Activated naive CD8-positive, alpha-beta T cell treated with anti-CD3 and anti-CD28 coated beads, Interleukin-2, amount 10 ng/mL, durations not matched to agents 7 days and 5 days (primary cell): ENCODE measurements around the gene SMTNL2. TPM values are rescaled to one million over a fixed set of nuclear protein-coding genes. Genes with fewer than 3 reads are reported as not detected.
"Not testable (repeated sequence)": the region's sequence is repeated elsewhere in the genome, so short reads cannot be mapped to it uniquely, and the experiment has no call there.

ENCODE experiments used
- ATAC-seq: fragments of 150-1000 bp; cut with Tn5 transposase; one replicate; pipeline ENCODE4 v1.10.0; 2021; ENCODE audit warnings: low read depth, moderate library complexity
- POLR2A ChIA-PET: fragments of 350-600 bp; sonication (Branson Sonifier 250); formaldehyde crosslinking; loops from one replicate; lab custom pipeline; 2021; ENCODE audit warnings: antibody characterized with exemption; lab: Charles Lee
- DNase-seq: peaks from one replicate; pipeline ENCODE4 v3.0.0; 2021
- H3K27ac Mint-ChIP-seq: one replicate; pipeline ENCODE4 v1.8.0; 2022; ENCODE audit warnings: mild to moderate bottlenecking, mixed read lengths
- H3K27me3 Mint-ChIP-seq: one replicate; pipeline ENCODE4 v1.8.0; 2022; ENCODE audit warnings: mild to moderate bottlenecking, moderate library complexity, mixed read lengths
- H3K36me3 Mint-ChIP-seq: one replicate; pipeline ENCODE4 v1.8.0; 2021; ENCODE audit warnings: mild to moderate bottlenecking, mixed read lengths
- H3K4me1 Mint-ChIP-seq: one replicate; pipeline ENCODE4 v1.8.0; 2021; ENCODE audit warnings: mixed read lengths
- H3K4me3 Mint-ChIP-seq: one replicate; pipeline ENCODE4 v1.8.0; 2022; ENCODE audit warnings: mild to moderate bottlenecking, moderate library complexity, mixed read lengths
- H3K9me3 Mint-ChIP-seq: one replicate; pipeline ENCODE4 v1.8.0; 2021; ENCODE audit warnings: mixed read lengths
- total RNA-seq, 2 experiments: library from RNA; stranded (reverse); gene quantifications; one replicate each; pipeline ENCODE4 v1.2.3, GENCODE V29; 2021

Gene SMTNL2
- total RNA-seq, 2 experiments from 2014 or later: not detected

DNA sequence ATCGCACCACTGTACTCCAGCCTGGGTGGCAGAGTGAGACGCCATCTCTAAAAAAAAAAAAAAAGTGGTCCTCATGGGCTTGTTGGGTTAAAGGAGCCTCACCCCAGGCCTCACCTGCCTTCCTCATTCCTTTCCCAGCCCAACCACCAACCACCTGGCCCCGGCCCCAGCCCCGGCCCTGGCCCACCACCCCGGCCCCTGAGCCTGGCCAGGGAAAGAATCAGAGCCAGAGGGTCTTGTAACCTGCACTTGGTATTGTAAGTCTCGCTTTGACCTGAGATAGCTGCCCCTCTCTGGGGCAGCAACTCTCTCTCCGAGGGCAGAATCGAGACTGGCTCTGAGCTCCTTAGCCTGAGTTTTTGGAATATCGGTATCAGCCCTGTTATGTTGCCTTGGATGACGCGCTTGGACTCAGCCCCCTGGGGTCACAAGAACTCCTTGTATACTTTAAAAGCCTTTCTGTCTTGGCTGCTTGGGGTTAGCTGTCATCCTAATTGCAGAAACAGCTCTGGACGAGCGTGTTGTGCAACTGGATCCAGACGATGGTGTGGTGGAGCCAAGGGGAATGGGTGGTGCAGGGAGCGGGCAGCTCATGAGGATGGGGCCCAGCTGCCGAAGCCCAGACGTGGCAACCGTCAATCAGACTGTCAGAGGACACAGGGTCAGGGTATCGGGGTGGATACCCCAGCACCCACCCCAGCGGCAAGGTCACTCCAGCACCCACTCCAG lies 14.6 kb downstream of the SMTNL2 start:
- DNase-seq (no peak), ATAC-seq (no peak)
- H3K27ac Mint-ChIP-seq: no peak overlapping the region
- peaks cover 3% of the 10 kb centered on the region for H3K4me1 Mint-ChIP-seq
- no peak overlapping the region for H3K4me3 Mint-ChIP-seq
- peaks cover 2% of the 10 kb centered on the region for H3K27me3 Mint-ChIP-seq
- H3K36me3 Mint-ChIP-seq: no peaks in the 10 kb centered on the region
- POLR2A ChIA-PET: no interaction called here
- H3K9me3 Mint-ChIP-seq: no peaks in the 10 kb centered on the region

DNA sequence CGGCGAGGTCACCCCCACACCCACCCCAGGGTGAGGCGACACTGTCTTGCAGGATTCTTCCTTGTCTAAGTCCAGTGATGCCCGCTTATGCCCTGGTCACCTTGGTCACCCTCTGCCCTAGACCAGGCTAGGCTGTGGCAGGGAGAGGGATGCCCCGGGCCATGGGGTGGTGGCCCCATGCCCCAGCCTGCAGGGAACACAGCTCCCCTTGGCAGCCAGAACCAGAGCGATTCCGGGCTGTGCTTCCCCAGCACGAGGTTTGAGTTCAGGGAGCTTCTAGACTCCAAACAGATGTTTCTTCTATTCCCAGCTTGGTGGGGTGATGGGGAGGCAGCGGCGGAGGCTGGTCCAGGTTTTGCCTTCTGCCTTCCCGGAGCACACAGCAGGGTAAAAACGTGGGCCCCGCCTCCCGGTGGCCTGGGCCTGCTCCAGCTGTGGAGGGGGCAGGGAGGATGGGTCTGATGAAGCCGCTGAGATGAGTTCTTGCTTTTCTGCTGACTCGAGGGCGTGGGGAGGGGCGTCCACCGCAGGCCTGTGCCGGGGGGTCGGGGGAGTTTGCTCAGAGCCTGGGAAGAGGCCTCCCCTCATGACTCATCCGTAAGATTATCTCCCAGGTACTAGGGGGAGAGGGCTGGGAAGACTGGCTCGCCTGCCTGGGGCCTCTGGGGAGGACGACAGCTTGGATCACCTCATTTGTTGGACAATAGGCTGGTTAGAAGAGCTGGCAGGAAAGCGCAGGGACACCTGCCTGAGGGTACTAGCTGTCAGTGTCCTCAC lies 15.4 kb downstream of the SMTNL2 start:
- ATAC-seq (no peak), DNase-seq (no peak)
- POLR2A ChIA-PET: no interaction called here
- peaks cover 3% of the 10 kb centered on the region for H3K4me1 Mint-ChIP-seq
- peaks cover 2% of the 10 kb centered on the region for H3K27me3 Mint-ChIP-seq
- H3K9me3 Mint-ChIP-seq: no peaks in the 10 kb centered on the region
- no peaks in the 10 kb centered on the region for H3K36me3 Mint-ChIP-seq
- no peak overlapping the region for H3K4me3 Mint-ChIP-seq
- no peak overlapping the region for H3K27ac Mint-ChIP-seq

DNA sequence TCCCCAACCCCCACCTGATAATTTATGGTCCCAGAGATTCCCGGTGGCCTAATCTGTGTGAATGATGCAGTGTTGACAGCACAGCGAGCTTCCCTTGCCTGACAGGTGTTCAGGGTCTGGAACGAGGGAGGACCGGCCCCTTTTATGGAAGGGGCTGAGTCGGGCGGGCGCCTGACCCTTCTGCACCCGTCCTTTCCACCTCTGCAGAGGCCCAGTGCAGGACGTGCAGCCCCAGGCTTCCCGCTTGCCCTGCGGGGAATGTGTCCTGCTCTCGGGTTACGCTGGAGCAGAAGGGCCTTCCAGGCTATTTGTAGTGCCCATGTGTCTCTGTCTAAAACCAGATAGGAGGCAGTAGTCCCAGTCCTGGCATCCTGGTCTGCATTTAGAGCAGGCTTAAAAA lies 16.2 kb downstream of the SMTNL2 start:
- Mint-ChIP-seq H3K27me3 (peaks cover 2% of the 10 kb centered on the region), H3K36me3 (no peaks in the 10 kb centered on the region), H3K9me3 (no peaks in the 10 kb centered on the region), H3K27ac (no peak overlapping the region), H3K4me1 (no peaks in the 10 kb centered on the region), H3K4me3 (no peak overlapping the region)
- ATAC-seq (no peak), DNase-seq (no peak)
- POLR2A ChIA-PET: no interaction called here

DNA sequence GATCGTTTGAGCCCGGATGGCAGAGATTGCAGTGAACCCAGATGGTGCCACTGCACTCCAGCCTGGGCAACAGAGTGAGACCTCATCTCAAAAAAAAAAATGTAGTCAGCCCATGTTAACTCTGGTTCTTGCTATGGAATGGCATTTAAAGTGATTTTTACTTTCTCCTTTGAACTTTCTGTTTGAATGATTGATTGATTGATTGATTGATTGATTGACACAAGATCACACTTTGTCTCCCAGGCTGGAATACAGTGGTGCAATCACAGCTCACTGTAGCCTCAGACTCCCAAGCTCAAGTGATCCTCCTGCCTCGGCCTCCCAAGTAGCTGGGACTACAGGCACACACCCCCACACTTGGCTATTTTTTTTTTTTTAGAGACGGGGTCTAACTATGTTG lies 17.0 kb downstream of the SMTNL2 start:
- no peaks in the 10 kb centered on the region for H3K9me3 Mint-ChIP-seq
- peaks cover 2% of the 10 kb centered on the region for H3K27me3 Mint-ChIP-seq
- no peaks in the 10 kb centered on the region for H3K4me1 Mint-ChIP-seq
- POLR2A ChIA-PET: interaction anchor here (0.7 kb wide), 1 partner anchor 649 kb away, joined by 3 read pairs; no protein-coding TSS in a partner anchor
- H3K4me3 Mint-ChIP-seq: no peak overlapping the region
- H3K27ac Mint-ChIP-seq: no peak overlapping the region
- H3K36me3 Mint-ChIP-seq: no peaks in the 10 kb centered on the region
- ATAC-seq (no peak), DNase-seq (no peak)

DNA sequence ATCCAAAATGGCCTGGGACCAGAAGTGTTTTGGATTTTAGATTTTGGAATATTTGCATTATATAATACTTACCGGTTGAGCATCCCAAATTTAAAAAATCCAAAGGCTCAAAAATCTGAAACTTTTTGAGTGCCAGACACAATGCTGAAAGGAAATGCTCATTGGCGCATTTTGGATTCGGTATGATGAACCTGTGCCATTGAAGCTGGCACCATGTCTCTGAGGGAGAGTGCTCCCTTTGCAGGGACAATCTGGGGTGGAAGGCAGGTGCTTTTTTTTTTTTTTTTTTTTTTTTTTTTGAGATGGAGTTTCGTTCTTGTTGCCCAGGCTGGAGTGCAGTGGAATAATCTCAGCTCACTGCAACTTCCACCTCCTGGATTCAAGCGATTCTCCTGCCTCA lies 17.7 kb downstream of the SMTNL2 start:
- Mint-ChIP-seq H3K27ac (no peak overlapping the region), H3K9me3 (no peaks in the 10 kb centered on the region), H3K4me1 (no peaks in the 10 kb centered on the region), H3K4me3 (no peak overlapping the region), H3K27me3 (peaks cover 2% of the 10 kb centered on the region), H3K36me3 (no peaks in the 10 kb centered on the region)
- ATAC-seq (no peak), DNase-seq (no peak)
- POLR2A ChIA-PET: no interaction called here

DNA sequence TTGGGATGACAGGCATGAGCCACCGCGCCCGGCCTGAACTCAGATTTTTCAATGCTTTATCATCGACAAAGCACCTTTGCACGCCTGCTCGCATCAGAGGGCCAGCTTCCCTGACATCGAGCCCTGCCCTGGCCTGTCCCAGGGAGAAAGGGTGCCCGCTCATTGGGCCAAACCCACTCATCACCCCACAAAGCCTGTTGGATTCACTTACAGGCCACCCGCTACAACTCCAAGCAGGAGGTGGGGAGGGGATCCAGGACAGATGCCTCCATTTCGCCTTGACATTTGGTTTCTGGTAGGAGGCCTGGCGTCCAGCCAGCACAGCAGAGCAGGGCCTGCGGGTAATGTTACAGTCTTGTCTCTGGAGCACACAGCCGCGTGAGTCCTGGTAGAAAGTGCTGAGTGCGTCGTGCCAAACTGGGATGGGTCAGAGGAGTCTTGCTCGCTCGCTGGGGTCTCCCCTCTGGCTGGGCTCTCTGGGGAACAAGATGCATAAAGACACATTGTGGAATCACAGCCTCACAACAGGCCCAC lies 19.8 kb downstream of the SMTNL2 start:
- POLR2A ChIA-PET: no interaction called here
- Mint-ChIP-seq H3K9me3 (no peaks in the 10 kb centered on the region), H3K4me3 (no peak overlapping the region), H3K27ac (no peak overlapping the region), H3K27me3 (peaks cover 18% of the 10 kb centered on the region), H3K4me1 (no peaks in the 10 kb centered on the region), H3K36me3 (no peaks in the 10 kb centered on the region)
- ATAC-seq: no peak
- DNase-seq: no peak

DNA sequence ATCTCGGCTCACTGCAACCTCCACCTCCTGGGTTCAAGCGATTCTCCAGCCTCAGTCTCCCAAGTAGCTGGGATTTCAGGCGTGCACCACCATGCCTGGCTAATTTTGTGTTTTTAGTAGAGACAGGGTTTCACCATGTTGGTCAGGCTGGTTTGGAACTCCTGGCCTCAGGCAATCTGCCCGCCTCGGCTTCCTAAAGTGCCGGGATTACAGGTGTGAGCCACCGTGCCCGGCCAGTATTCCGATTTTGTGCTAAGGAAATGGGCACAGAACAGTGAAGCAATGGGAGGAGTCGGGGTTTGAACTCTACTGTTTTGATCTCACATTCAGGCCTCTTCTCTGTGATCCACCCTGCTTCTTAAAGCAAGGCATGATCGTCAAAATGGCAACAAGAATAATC lies 20.4 kb downstream of the SMTNL2 start:
- H3K27me3 Mint-ChIP-seq: peaks cover 21% of the 10 kb centered on the region
- DNase-seq, H3K4me1 Mint-ChIP-seq, H3K36me3 Mint-ChIP-seq, H3K9me3 Mint-ChIP-seq, ATAC-seq, POLR2A ChIA-PET, H3K27ac Mint-ChIP-seq, H3K4me3 Mint-ChIP-seq: not testable (repeated sequence)

DNA sequence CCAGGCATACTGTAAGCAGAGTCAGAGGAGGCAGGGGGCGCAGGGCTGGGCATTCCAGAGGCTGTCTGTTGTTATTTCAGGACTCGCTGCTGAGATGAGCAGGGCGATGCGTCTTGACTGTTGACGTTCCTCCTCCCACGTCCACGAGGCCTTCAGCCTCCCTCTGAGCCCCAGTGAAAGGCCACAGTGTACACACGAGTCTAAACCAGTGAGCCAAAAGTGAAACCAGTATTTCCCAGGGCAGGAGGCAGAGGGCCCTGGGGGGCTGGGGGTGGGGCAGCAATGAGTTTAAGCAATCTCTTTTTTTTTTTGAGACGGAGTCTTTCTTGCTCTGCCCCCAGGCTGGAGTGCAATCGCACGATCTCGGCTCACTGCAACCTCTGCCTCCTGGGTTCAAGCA lies 21.5 kb downstream of the SMTNL2 start:
- POLR2A ChIA-PET: interaction anchor here (1.3 kb wide), 1 partner anchor 8 kb away, joined by 3 read pairs; no protein-coding TSS in a partner anchor
- Mint-ChIP-seq H3K9me3 (no peaks in the 10 kb centered on the region), H3K27ac (no peak overlapping the region), H3K4me1 (no peaks in the 10 kb centered on the region), H3K36me3 (no peaks in the 10 kb centered on the region), H3K27me3 (peaks cover 28% of the 10 kb centered on the region), H3K4me3 (no peak overlapping the region)
- no peak for ATAC-seq
- DNase-seq: no peak

DNA sequence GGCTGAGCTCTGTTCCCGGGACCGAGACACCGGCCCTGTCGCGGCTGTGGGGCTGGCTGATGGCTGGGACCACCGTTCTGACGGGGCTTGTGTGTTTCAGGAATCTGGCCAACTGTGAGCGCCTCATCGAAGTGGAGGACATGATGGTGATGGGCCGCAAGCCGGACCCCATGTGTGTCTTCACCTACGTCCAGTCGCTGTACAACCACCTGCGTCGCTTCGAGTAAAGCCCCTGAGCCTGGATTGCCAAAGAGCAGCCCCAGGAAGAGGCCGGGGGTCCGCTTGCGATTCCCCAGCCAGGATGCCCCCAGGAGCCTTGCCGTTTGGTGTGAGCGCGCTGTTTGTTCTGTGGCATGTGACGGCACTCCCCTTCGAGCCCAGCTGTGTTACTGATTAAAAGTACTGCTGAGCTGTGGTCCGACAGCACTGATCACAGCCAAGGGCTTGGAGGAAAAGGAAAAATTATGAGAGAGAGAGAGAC lies 23.0 kb downstream of the SMTNL2 start:
- H3K4me1 Mint-ChIP-seq: no peaks in the 10 kb centered on the region
- no peaks in the 10 kb centered on the region for H3K9me3 Mint-ChIP-seq

DNA sequence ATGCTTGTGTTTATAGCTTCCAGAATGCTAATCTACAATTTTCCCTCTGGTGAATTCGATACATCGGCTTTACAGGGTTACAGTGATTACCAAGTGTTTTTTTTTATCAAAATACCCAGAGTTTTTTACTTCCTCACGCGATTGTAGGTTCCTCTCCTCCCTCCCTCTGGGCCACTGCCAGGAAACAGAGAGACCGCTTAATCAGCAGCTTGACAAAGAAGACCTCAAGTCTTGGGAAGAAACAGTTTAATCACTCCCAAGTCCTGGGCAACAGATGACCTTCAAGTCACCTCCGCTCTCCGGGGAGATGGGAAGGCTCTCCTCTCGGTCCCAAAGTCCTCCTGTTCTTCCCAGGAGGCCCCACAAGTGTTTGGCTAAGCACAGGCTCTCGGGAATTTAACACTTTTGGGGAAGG lies 23.5 kb downstream of the SMTNL2 start:
- no peaks in the 10 kb centered on the region for H3K36me3 Mint-ChIP-seq
- no peak for DNase-seq
- H3K27me3 Mint-ChIP-seq: peaks cover 32% of the 10 kb centered on the region
- POLR2A ChIA-PET: no interaction called here
- no peaks in the 10 kb centered on the region for H3K9me3 Mint-ChIP-seq
- H3K27ac Mint-ChIP-seq: no peak overlapping the region
- no peaks in the 10 kb centered on the region for H3K4me1 Mint-ChIP-seq
- no peak for ATAC-seq
- H3K4me3 Mint-ChIP-seq: no peak overlapping the region

More for the DNA sequence above, 23.0 kb downstream of the SMTNL2 start:
- ATAC-seq (no peak), DNase-seq (no peak)
- Mint-ChIP-seq H3K36me3 (no peaks in the 10 kb centered on the region), H3K27ac (no peak overlapping the region), H3K4me3 (no peak overlapping the region), H3K27me3 (peaks cover 30% of the 10 kb centered on the region)
- POLR2A ChIA-PET: interaction anchor here (1.3 kb wide), 1 partner anchor 10 kb away, joined by 3 read pairs; no protein-coding TSS in a partner anchor

DNA sequence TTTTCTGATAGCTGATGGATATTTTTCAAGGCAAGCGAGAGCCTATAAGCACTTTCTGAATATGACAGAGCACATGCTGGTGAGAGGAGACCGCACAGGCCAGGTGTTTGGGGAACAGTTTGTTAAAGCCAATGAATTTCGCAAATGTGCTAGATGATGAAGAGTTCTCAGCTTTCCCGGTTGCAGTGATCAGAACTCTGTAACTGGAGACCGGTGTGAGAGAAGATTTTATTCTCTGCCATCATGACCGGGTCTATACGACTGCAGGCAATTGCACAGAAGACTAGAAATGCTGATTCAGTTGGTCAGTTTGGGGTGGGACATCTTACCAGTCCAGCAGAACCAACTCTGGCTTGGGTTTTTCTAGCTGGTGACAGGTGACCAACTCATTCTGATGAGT lies 25.4 kb downstream of the SMTNL2 start:
- H3K9me3 Mint-ChIP-seq: no peaks in the 10 kb centered on the region
- ATAC-seq (no peak), DNase-seq (no peak)
- H3K36me3 Mint-ChIP-seq: no peaks in the 10 kb centered on the region
- POLR2A ChIA-PET: no interaction called here
- no peak overlapping the region for H3K4me3 Mint-ChIP-seq
- H3K4me1 Mint-ChIP-seq: no peaks in the 10 kb centered on the region
- peaks cover 34% of the 10 kb centered on the region for H3K27me3 Mint-ChIP-seq
- H3K27ac Mint-ChIP-seq: no peak overlapping the region

DNA sequence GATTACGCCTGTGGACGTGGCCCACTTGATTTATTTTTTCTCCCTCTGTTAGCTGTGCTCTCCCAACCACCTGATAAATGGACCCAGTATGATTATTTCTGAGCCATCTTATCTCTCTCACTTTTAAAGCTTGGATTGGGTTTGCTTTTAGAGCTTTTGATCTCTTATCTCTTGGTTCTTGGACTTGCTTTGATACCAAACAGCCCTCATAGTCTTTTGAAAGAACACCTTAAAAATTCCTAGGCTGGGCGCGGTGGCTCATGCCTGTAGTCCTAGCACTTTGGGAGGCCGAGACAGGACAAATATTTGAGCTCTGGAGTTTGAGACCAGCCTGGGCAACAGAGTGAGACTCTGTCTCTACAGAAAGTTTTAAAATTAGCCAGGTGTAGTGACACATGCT lies 25.8 kb downstream of the SMTNL2 start:
- no peaks in the 10 kb centered on the region for H3K9me3 Mint-ChIP-seq
- no peaks in the 10 kb centered on the region for H3K36me3 Mint-ChIP-seq
- POLR2A ChIA-PET: no interaction called here
- ATAC-seq (no peak), DNase-seq (no peak)
- H3K27me3 Mint-ChIP-seq: peaks cover 34% of the 10 kb centered on the region
- no peak overlapping the region for H3K27ac Mint-ChIP-seq
- no peaks in the 10 kb centered on the region for H3K4me1 Mint-ChIP-seq
- H3K4me3 Mint-ChIP-seq: no peak overlapping the region

DNA sequence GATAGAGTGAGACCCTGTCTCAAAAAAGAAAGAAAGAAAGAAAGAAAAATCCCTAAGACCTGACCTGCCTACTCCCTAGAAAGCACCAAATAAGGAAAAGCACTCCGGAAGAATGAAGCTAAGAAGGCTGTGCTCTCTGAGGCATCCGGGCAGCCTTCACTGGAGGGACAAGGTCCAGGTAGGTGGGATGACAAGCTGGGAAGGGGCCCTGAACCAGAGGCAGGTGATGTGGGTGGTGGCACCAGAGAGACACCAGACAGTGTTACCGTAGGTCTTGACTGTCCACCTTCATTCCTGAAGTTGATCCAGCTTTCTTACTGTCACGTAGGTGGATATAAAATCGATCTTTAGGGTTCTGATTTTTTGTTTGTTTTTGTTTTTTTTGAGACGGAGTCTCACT lies 26.3 kb downstream of the SMTNL2 start:
- Mint-ChIP-seq H3K27ac (no peak overlapping the region), H3K4me1 (no peaks in the 10 kb centered on the region), H3K27me3 (peaks cover 34% of the 10 kb centered on the region), H3K9me3 (no peaks in the 10 kb centered on the region), H3K4me3 (no peak overlapping the region), H3K36me3 (no peaks in the 10 kb centered on the region)
- ATAC-seq: no peak
- no peak for DNase-seq
- POLR2A ChIA-PET: no interaction called here
